K562 (cell line): ENCODE measurements around the gene SOX15. TPM values are rescaled to one million over a fixed set of nuclear protein-coding genes. Genes with fewer than 3 reads are reported as not detected.
A peak's percentile ranks its signal among the peaks of the same experiment; 100 is the strongest.

Source experiments
- CHD4 ChIP-seq: fragments of 200-600 bp; sonication (generic); IDR thresholded peaks from 3 replicates; pipeline ENCODE4 v1.6.1; 2012; ENCODE audit warnings: low read depth, mild to moderate bottlenecking, mixed read lengths, low read length, inconsistent platforms; ENCODE audit not compliant: insufficient read depth, insufficient replicate concordance, poor library complexity, severe bottlenecking
- CTBP1 ChIP-seq: fragments of 450-650 bp; IDR thresholded peaks from 2 replicates; pipeline ENCODE4 v1.6.1; 2016; ENCODE audit warnings: borderline replicate concordance
- EHMT2 ChIP-seq: fragments of 450-650 bp; IDR thresholded peaks from 2 replicates; pipeline ENCODE4 v1.6.1; 2018; ENCODE audit warnings: antibody characterized with exemption
- EP300 ChIP-seq: IDR thresholded peaks from 2 replicates; pipeline ENCODE4 v1.6.1; 2012; ENCODE audit warnings: low read length, improper control_type of control experiment
- FUS ChIP-seq: fragments of 200-400 bp; formaldehyde crosslinking; optimal IDR thresholded peaks from 2 replicates; pipeline ENCODE3; 2017; ENCODE audit warnings: low read depth, low read length
- HMG20A ChIP-seq: fragments of 450-650 bp; formaldehyde crosslinking; conservative IDR thresholded peaks from 2 replicates; pipeline ENCODE4 v1.4.0; 2020; ENCODE audit warnings: mild to moderate bottlenecking, mixed read lengths
- HNRNPH1 ChIP-seq: fragments of 200-400 bp; formaldehyde crosslinking; optimal IDR thresholded peaks from 2 replicates; pipeline ENCODE3; 2017; ENCODE audit warnings: low read depth, mild to moderate bottlenecking, low read length, moderate library complexity
- KLF6 ChIP-seq: fragments of 250-450 bp; sonication (Bioruptor Pico); IDR thresholded peaks from 2 replicates; pipeline ENCODE4 v1.4.0; 2020; ENCODE audit warnings: mild to moderate bottlenecking, moderate library complexity, borderline replicate concordance
- MAZ ChIP-seq, 2 experiments: fragments of 450-650 bp in 1 of 2; sonication (generic) in 1 of 2; formaldehyde crosslinking; IDR thresholded peaks in 1 of 2; conservative IDR thresholded peaks in 1 of 2; 2 replicates each; pipeline versions ENCODE4 v1.4.0 to v1.5.0; 2020; ENCODE audit warnings: mild to moderate bottlenecking in 1 of 2, missing genetic modification reagents in 1 of 2
- NEUROD1 ChIP-seq: fragments of 150-350 bp; IDR thresholded peaks from 2 replicates; pipeline ENCODE4 v1.6.1; 2014; ENCODE audit warnings: borderline replicate concordance, low read length, low read depth; ENCODE audit not compliant: partially characterized antibody
- PHF20 ChIP-seq: fragments of 450-650 bp; IDR thresholded peaks from 2 replicates; pipeline ENCODE4 v1.6.1; 2018; ENCODE audit not compliant: partially characterized antibody
- PRDM10 ChIP-seq: fragments of 450-650 bp; IDR thresholded peaks from 2 replicates; pipeline ENCODE4 v1.6.1; 2018; ENCODE audit not compliant: partially characterized antibody
- RAD21 ChIP-seq, 2 experiments: fragments of 250-450 bp in 1 of 2; fragments of 450-650 bp in 1 of 2; sonication (Bioruptor Pico) in 1 of 2; formaldehyde crosslinking in 1 of 2; IDR thresholded peaks in 1 of 2; conservative IDR thresholded peaks in 1 of 2; 2 replicates each; pipeline versions ENCODE4 v1.4.0 to v1.8.0; 2020 to 2022; ENCODE audit warnings: mild to moderate bottlenecking in 2 of 2, moderate library complexity in 1 of 2
- RAD51 ChIP-seq: fragments of 450-650 bp; IDR thresholded peaks from 2 replicates; pipeline ENCODE4 v1.7.1; 2016; ENCODE audit warnings: low read depth, mild to moderate bottlenecking, borderline replicate concordance
- SIRT6 ChIP-seq: IDR thresholded peaks from one replicate; pipeline ENCODE4 v1.6.1; 2012; ENCODE audit warnings: low read depth, mild to moderate bottlenecking, control low read depth, inconsistent platforms, low read length, moderate library complexity
- TOE1 ChIP-seq, 2 experiments: fragments of 450-650 bp in 1 of 2; sonication (generic) in 1 of 2; formaldehyde crosslinking in 1 of 2; IDR thresholded peaks; 2 replicates each; pipeline versions ENCODE4 v1.7.1 to v1.8.0; 2016 to 2022; ENCODE audit warnings: borderline replicate concordance in 2 of 2, mild to moderate bottlenecking in 2 of 2, antibody characterized with exemption in 1 of 2, inconsistent platforms in 1 of 2, low read depth in 1 of 2, missing genetic modification reagents in 1 of 2, moderate library complexity in 1 of 2
- ZKSCAN1 ChIP-seq: fragments of 150-350 bp; IDR thresholded peaks from 2 replicates; pipeline ENCODE4 v1.6.1; 2016; ENCODE audit warnings: low read depth, low read length
- ZNF212 ChIP-seq: fragments of 450-650 bp; formaldehyde crosslinking; IDR thresholded peaks from 2 replicates; pipeline ENCODE4 v1.4.0; 2020; ENCODE audit warnings: mild to moderate bottlenecking
- ZNF274 ChIP-seq: IDR thresholded peaks from 2 replicates; pipeline ENCODE4 v1.6.1; 2011; ENCODE audit warnings: low read depth, mild to moderate bottlenecking, low read length, moderate library complexity, borderline replicate concordance
- ZNF316 ChIP-seq: fragments of 450-650 bp; IDR thresholded peaks from 2 replicates; pipeline ENCODE4 v1.6.1; 2016
- ZNF384 ChIP-seq: IDR thresholded peaks from 2 replicates; pipeline ENCODE4 v1.6.1; 2012; ENCODE audit warnings: low read depth, low read length, improper control_type of control experiment
- ZNF780A ChIP-seq: fragments of 250-450 bp; sonication (Bioruptor Pico); IDR thresholded peaks from 2 replicates; pipeline ENCODE4 v1.5.0; 2021; ENCODE audit warnings: mild to moderate bottlenecking
- polyA plus RNA-seq, 8 experiments: library from polyadenylated mRNA; depleted of rRNA in 4 of 8; stranded (reverse) in 5 of 8; unstranded in 3 of 8; fragments of >200 nt; fragmentation: Nextera tagmentation in 2 of 8; fragmentation: Illumina TruSeq in 1 of 8; extraction: Ambion mirVana in 2 of 8; extraction: Trizol in 1 of 8; gene quantifications; 2 replicates each; pipeline versions ENCODE4 v1.2.1 to v1.2.3, GENCODE V29; 2011 to 2014; ENCODE audit warnings: inconsistent platforms in 1 of 8, missing spikeins in 1 of 8
- total RNA-seq, 7 experiments: library from RNA; depleted of rRNA in 6 of 7; stranded (reverse); fragments of >200 nt in 6 of 7; fragmentation: Illumina TruSeq in 2 of 7; extraction: Trizol in 2 of 7; gene quantifications; 2 replicates each; pipeline versions ENCODE4 v1.2.1 to v1.2.3, GENCODE V29; 2011 to 2021; ENCODE audit warnings: low replicate concordance in 1 of 7
- TF ChIP-seq, protein P1 (sequence below), 3 experiments: IDR thresholded peaks in 2 of 3; conservative IDR thresholded peaks in 1 of 3; 2 replicates each; pipeline ENCODE4 v1.5.1; 2011 to 2012; ENCODE audit warnings: low read length in 3 of 3, mild to moderate bottlenecking in 3 of 3, control low read depth in 2 of 3, improper control_type of control experiment in 1 of 3, inconsistent platforms in 1 of 3, low read depth in 1 of 3, mixed read lengths in 1 of 3, moderate library complexity in 1 of 3; ENCODE audit not compliant: insufficient read depth in 2 of 3

Gene SOX15
- total and polyA plus RNA-seq, 9 of the 15 experiments (the other 6 are each of a cell fraction or from before 2014, with no cell fraction given), result 0.07 to 0.33 (median 0.19) TPM; not detected in 5

- TF ChIP-seq PRDM10, result peak; percentile 81
- no peak for TF ChIP-seq KLF6 (CRISPR knock-in tag)
- TF ChIP-seq MAZ (CRISPR knock-in tag; conservative IDR thresholded peaks at IDR 0.05 in 1 of 2, IDR thresholded peaks at IDR 0.05 in 1 of 2), result peak in 1 of 2 experiments; percentile 60; a peak in 2 of 4 replicates
- no peak for TF ChIP-seq SIRT6
- peak; percentile 51; the same call in 1 of the 2 replicates for TF ChIP-seq CTBP1
- no peak for TF ChIP-seq TOE1 (IDR thresholded peaks at IDR 0.05; ENCODE audit: borderline replicate concordance)
- no peak for TF ChIP-seq TOE1 (CRISPR knock-in tag; IDR thresholded peaks at IDR 0.05; ENCODE audit: borderline replicate concordance, low read depth)
- no peak for TF ChIP-seq ZNF316
- no peak for TF ChIP-seq NEUROD1
- TF ChIP-seq, protein P1, sequence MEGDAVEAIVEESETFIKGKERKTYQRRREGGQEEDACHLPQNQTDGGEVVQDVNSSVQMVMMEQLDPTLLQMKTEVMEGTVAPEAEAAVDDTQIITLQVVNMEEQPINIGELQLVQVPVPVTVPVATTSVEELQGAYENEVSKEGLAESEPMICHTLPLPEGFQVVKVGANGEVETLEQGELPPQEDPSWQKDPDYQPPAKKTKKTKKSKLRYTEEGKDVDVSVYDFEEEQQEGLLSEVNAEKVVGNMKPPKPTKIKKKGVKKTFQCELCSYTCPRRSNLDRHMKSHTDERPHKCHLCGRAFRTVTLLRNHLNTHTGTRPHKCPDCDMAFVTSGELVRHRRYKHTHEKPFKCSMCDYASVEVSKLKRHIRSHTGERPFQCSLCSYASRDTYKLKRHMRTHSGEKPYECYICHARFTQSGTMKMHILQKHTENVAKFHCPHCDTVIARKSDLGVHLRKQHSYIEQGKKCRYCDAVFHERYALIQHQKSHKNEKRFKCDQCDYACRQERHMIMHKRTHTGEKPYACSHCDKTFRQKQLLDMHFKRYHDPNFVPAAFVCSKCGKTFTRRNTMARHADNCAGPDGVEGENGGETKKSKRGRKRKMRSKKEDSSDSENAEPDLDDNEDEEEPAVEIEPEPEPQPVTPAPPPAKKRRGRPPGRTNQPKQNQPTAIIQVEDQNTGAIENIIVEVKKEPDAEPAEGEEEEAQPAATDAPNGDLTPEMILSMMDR (IDR thresholded peaks at IDR 0.05 in 2 of 3, conservative IDR thresholded peaks at IDR 0.05 in 1 of 3; ENCODE audit: insufficient read depth in 2 of 3, low read depth in 1 of 3, low read length in 3 of 3), result peak; percentile 74 to 86 (median 74)
- no peak for TF ChIP-seq FUS
- no peak for TF ChIP-seq HMG20A (CRISPR knock-in tag)
- TF ChIP-seq RAD51, result no peak
- TF ChIP-seq CHD4, result no peak
- TF ChIP-seq ZKSCAN1, result no peak
- no peak for TF ChIP-seq HNRNPH1
- no peak for TF ChIP-seq ZNF212
- peak; percentile 27; the same call in 1 of the 2 replicates for TF ChIP-seq ZNF384
- TF ChIP-seq RAD21 (CRISPR knock-in tag; conservative IDR thresholded peaks at IDR 0.05 in 1 of 2, IDR thresholded peaks at IDR 0.05 in 1 of 2), result peak; percentile 57 to 88
- no peak for TF ChIP-seq EP300
- TF ChIP-seq EHMT2, result 0 out of 2 replicates have a peak, but pooled peaks have one; percentile 46
- TF ChIP-seq ZNF780A, result no peak
- no peak for TF ChIP-seq ZNF274
- TF ChIP-seq PHF20, result no peak
These were observed 44.5 kb upstream of the SOX15 start (continued) for GRCh38 chr17:7634384-7634783.
